Esophagus squamous epithelium (tissue), 5 donors: ENCODE measurements around the gene SMIM22. TPM values are rescaled to one million over a fixed set of nuclear protein-coding genes. Genes with fewer than 3 reads are reported as not detected.
A peak's percentile ranks its signal among the peaks of the same experiment; 100 is the strongest.

Experiments
- DNase-seq: peaks from one replicate; lab custom pipeline; 2025; lab: John Stamatoyannopoulos, UW
- H3K27ac ChIP-seq, 4 donors: fragments of 200-600 bp; sonication (generic); one replicate each; pipeline ENCODE4 v1.5.1; 2016 to 2019; ENCODE audit warnings: mild to moderate bottlenecking in 1 of 4
- H3K27me3 ChIP-seq, 4 donors: fragments of 200-600 bp; sonication (generic); 1 replicate in 3 of 4; 2 replicates in 1 of 4; pipeline versions ENCODE4 v1.5.1 to v1.6.0; 2017 to 2021; ENCODE audit warnings: antibody characterized with exemption in 1 of 4
- H3K36me3 ChIP-seq, 3 donors: fragments of 200-600 bp; sonication (generic); one replicate each; pipeline ENCODE4 v1.5.1; 2016 to 2019
- H3K4me1 ChIP-seq, 3 donors: fragments of 200-600 bp; sonication (generic); one replicate each; pipeline ENCODE4 v1.5.1; 2017 to 2019
- H3K4me3 ChIP-seq, 4 donors: fragments of 200-600 bp; sonication (generic); 1 replicate in 3 of 4; 2 replicates in 1 of 4; pipeline ENCODE4 v1.5.1; 2016 to 2019; ENCODE audit warnings: mild to moderate bottlenecking in 2 of 4, moderate library complexity in 1 of 4
- H3K9me3 ChIP-seq, 3 donors: fragments of 200-600 bp; sonication (generic); one replicate each; pipeline ENCODE4 v1.5.1; 2016 to 2019
- CTCF ChIP-seq, 6 experiments: fragments of 450-650 bp in 4 of 6; fragments of 200-600 bp in 2 of 6; sonication (generic) in 2 of 6; IDR thresholded peaks; one replicate each; pipeline ENCODE4 v1.5.1; 2016 to 2019; ENCODE audit warnings: antibody characterized with exemption in 6 of 6, mild to moderate bottlenecking in 4 of 6, moderate library complexity in 4 of 6
- POLR2A ChIP-seq, 4 donors: fragments of 450-650 bp; IDR thresholded peaks; one replicate each; pipeline ENCODE4 v1.6.1; 2017; ENCODE audit warnings: antibody characterized with exemption in 4 of 4, mild to moderate bottlenecking in 4 of 4, moderate library complexity in 3 of 4
- WGBS, 2 donors: methylation state at CpG; one replicate each; pipeline ENCODE4 v1.1.5; 2018; 5-methylcytosine and 5-hydroxymethylcytosine counted together
- intact Hi-C: fragments of 100-400 bp; cut with DNase I; formaldehyde crosslinking; loops from one replicate; pipeline ENCODE4 v1.15.0; 2022
- total RNA-seq, 4 donors: library from RNA; depleted of rRNA; stranded (reverse); fragments of >200 nt; gene quantifications; one replicate each; pipeline ENCODE4 v1.1.0, GENCODE V29; 2016
- donor health status: DM: yes; HTN: yes; CAD: no.

SMIM22 gene
- total RNA-seq, 4 donors from 2014 or later, result 4.8 to 10.2 (median 5.2) TPM; not detected in 1

GRCh38 chr16:4813251-4814003 is 18.3 kb downstream of the SMIM22 start:
- intact Hi-C loops, result no loop called here
- H3K4me3 ChIP-seq, result no peak overlapping the region
- WGBS, 2 donors, result 96 to 100% methylated on average over 4 to 12 of the region's 16 CpGs
- TF ChIP-seq POLR2A (IDR thresholded peaks at IDR 0.05) (no peak), CTCF (IDR thresholded peaks at IDR 0.05) (no peak)
- peak overlapping the region in 3 of 4 donors; percentile 62 to 74 (median 70) for H3K27ac ChIP-seq
- H3K9me3 ChIP-seq, result no peaks in the 10 kb centered on the region
- no peaks in the 10 kb centered on the region for H3K27me3 ChIP-seq
- peaks cover 7 to 100% (median 37%) of the 10 kb centered on the region in 3 donors for H3K36me3 ChIP-seq
- H3K4me1 ChIP-seq, result peaks cover 0 to 28% (median 3%) of the 10 kb centered on the region in 3 donors
- DNase-seq, result no peak

GRCh38 chr16:4814046-4814445 is 18.9 kb downstream of the SMIM22 start:
- DNase-seq, result no peak
- H3K4me3 ChIP-seq, result no peak overlapping the region
- H3K4me1 ChIP-seq, result peaks cover 0 to 28% (median 3%) of the 10 kb centered on the region in 3 donors
- no peaks in the 10 kb centered on the region for H3K9me3 ChIP-seq
- peak overlapping the region; percentile 14 to 76 (median 68) for H3K27ac ChIP-seq
- H3K36me3 ChIP-seq, result peaks cover 7 to 100% (median 36%) of the 10 kb centered on the region in 3 donors
- H3K27me3 ChIP-seq, result no peaks in the 10 kb centered on the region
- TF ChIP-seq CTCF (IDR thresholded peaks at IDR 0.05), result no peak
- TF ChIP-seq POLR2A (IDR thresholded peaks at IDR 0.05), result no peak
- intact Hi-C loops, result no loop called here

GRCh38 chr16:4814542-4815173 is 19.5 kb downstream of the SMIM22 start:
- 64 to 92% methylated on average over 6 to 10 of the region's 16 CpGs for WGBS, 2 donors
- peak overlapping the region; percentile 14 to 76 (median 56) for H3K27ac ChIP-seq
- no peak for TF ChIP-seq CTCF (IDR thresholded peaks at IDR 0.05)
- no peak for TF ChIP-seq POLR2A (IDR thresholded peaks at IDR 0.05)
- intact Hi-C loops, result no loop called here
- peaks cover 7 to 100% (median 36%) of the 10 kb centered on the region in 3 donors for H3K36me3 ChIP-seq
- DNase-seq, result no peak
- no peaks in the 10 kb centered on the region for H3K27me3 ChIP-seq
- peaks cover 0 to 28% (median 3%) of the 10 kb centered on the region in 3 donors for H3K4me1 ChIP-seq
- no peaks in the 10 kb centered on the region for H3K9me3 ChIP-seq
- no peak overlapping the region for H3K4me3 ChIP-seq

GRCh38 chr16:4820652-4821051 is 25.5 kb downstream of the SMIM22 start:
- DNase-seq, result no peak
- peaks cover 0 to 6% (median 0%) of the 10 kb centered on the region in 3 donors for H3K4me1 ChIP-seq
- WGBS, 2 donors, result 42 to 76% methylated on average over 5 of the region's 6 CpGs
- no peak overlapping the region for H3K4me3 ChIP-seq
- intact Hi-C loops, result no loop called here
- no peaks in the 10 kb centered on the region for H3K27me3 ChIP-seq
- peaks cover 9 to 100% (median 40%) of the 10 kb centered on the region in 3 donors for H3K36me3 ChIP-seq
- H3K27ac ChIP-seq, result no peak overlapping the region
- TF ChIP-seq CTCF (IDR thresholded peaks at IDR 0.05) (no peak), POLR2A (IDR thresholded peaks at IDR 0.05) (no peak)
- H3K9me3 ChIP-seq, result no peaks in the 10 kb centered on the region

GRCh38 chr16:4825196-4825595 is 30.0 kb downstream of the SMIM22 start:
- Histone ChIP-seq H3K27me3 (no peaks in the 10 kb centered on the region), H3K4me1 (peaks cover 0 to 6% (median 0%) of the 10 kb centered on the region in 3 donors), H3K36me3 (peaks cover 21 to 100% (median 58%) of the 10 kb centered on the region in 3 donors), H3K4me3 (no peak overlapping the region), H3K27ac (no peak overlapping the region), H3K9me3 (no peaks in the 10 kb centered on the region)
- WGBS, 2 donors, result 89 to 92% methylated on average over 8 of the region's 8 CpGs
- no peak for DNase-seq
- TF ChIP-seq CTCF (IDR thresholded peaks at IDR 0.05), result no peak
- TF ChIP-seq POLR2A (IDR thresholded peaks at IDR 0.05), result no peak
- intact Hi-C loops, result no loop called here
